Nephron (organoid): ENCODE results near the gene GSN.

Source experiments
- H3K27ac Mint-ChIP-seq, 3 experiments: 2 replicates each; pipeline ENCODE4 v1.8.0; 2020; ENCODE audit warnings: mixed read lengths in 3 of 3, mild to moderate bottlenecking in 2 of 3, moderate library complexity in 1 of 3
- H3K27me3 Mint-ChIP-seq: 2 replicates; pipeline ENCODE4 v1.8.0; 2021; ENCODE audit warnings: low read depth, mild to moderate bottlenecking, moderate library complexity, mixed read lengths
- H3K36me3 Mint-ChIP-seq: 2 replicates; pipeline ENCODE4 v1.8.0; 2020; ENCODE audit warnings: low read depth, mixed read lengths
- H3K4me1 Mint-ChIP-seq: 2 replicates; pipeline ENCODE4 v1.8.0; 2020; ENCODE audit warnings: mixed read lengths
- H3K4me3 Mint-ChIP-seq, 3 experiments: 2 replicates each; pipeline ENCODE4 v1.8.0; 2020; ENCODE audit warnings: mild to moderate bottlenecking in 3 of 3, mixed read lengths in 3 of 3, moderate library complexity in 2 of 3
- H3K9me3 Mint-ChIP-seq: 2 replicates; pipeline ENCODE4 v1.8.0; 2020; ENCODE audit warnings: mixed read lengths
- TF ChIP-seq, protein P1 (sequence below), 3 experiments: fragments of 200-600 bp; sonication (generic); IDR thresholded peaks; one replicate each; pipeline ENCODE4 v1.5.0; 2021; ENCODE audit warnings: antibody characterized with exemption in 3 of 3; ENCODE audit not compliant: unreplicated experiment in 3 of 3

The GSN gene

DNA sequence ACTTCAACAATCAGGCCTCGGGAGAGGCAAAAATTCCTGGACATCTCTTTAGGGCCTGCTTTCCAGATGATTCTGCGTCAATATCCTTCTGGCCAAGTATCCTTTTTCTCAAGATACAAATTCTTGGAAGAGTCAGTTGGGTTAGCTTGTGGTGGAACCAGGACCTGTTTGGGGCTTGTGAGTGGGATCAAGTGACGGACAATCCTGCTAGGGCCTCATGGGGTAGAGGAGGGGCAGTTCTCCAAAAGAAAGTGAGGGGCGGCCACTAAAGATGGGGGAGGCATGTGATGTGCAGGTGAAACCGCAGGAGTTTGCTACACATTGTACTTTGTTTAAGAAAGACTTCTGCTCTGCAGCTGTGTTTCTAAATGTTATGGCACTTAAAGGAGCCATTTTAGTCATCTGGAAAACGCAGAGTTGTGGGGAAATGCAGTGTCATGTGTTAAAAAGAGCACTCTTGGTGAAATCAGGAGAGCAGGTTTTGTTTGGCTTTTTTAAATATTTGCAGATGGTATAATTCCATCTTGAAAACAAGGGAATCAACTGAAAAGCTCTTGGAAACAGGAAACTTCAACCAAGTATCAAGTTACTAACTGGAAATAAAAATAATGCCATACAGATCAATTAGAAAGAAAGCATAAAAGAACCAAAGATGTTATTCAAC, 27.4 kb upstream of the GSN start:
- no peak overlapping the region for H3K4me3 Mint-ChIP-seq
- H3K27ac Mint-ChIP-seq, result peak overlapping the region in 2 of 3 experiments; percentile 15 to 41

DNA sequence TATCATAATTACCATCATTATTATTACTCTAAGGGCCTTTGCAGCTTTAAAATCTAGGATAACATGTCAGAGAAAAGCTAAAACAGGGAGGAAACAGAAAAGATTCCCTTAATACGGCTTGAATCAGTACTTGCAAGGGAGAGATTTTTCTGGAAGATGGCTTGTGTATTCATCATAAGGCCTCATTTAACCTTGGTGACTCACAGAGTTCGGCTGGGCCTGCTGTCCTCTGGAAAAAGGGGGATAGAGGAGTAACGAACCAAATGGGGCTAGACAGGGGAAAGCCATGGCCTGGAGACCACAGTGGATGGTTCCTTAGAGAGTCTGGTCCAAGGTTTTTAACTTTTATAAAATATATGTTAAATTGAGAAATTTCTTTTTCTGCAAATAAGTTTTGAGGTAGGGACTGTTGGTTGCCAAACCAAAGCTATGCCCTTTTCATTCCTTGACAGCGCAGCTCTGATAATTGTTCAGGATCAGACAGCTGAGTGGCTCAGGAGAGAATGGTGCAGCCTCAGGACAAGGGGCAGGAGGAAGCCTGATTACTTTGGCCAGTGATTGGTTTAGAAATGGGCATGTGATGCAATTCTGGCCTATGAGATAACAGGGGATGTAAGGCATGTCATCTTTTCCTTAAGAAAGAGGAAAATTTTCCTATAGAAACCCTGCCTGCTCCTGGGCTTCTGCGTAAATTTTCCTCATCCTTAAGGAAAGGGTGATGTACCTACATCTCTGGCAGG, 25.6 kb upstream of the GSN start:
- H3K4me3 Mint-ChIP-seq, result no peak overlapping the region
- no peaks in the 10 kb centered on the region for H3K36me3 Mint-ChIP-seq
- peaks cover 9% of the 10 kb centered on the region for H3K9me3 Mint-ChIP-seq
- H3K4me1 Mint-ChIP-seq, result peaks cover 26% of the 10 kb centered on the region
- no peaks in the 10 kb centered on the region for H3K27me3 Mint-ChIP-seq
- H3K27ac Mint-ChIP-seq, result no peak overlapping the region
- TF ChIP-seq, protein P1, sequence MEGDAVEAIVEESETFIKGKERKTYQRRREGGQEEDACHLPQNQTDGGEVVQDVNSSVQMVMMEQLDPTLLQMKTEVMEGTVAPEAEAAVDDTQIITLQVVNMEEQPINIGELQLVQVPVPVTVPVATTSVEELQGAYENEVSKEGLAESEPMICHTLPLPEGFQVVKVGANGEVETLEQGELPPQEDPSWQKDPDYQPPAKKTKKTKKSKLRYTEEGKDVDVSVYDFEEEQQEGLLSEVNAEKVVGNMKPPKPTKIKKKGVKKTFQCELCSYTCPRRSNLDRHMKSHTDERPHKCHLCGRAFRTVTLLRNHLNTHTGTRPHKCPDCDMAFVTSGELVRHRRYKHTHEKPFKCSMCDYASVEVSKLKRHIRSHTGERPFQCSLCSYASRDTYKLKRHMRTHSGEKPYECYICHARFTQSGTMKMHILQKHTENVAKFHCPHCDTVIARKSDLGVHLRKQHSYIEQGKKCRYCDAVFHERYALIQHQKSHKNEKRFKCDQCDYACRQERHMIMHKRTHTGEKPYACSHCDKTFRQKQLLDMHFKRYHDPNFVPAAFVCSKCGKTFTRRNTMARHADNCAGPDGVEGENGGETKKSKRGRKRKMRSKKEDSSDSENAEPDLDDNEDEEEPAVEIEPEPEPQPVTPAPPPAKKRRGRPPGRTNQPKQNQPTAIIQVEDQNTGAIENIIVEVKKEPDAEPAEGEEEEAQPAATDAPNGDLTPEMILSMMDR (IDR thresholded peaks at IDR 0.05; ENCODE audit: unreplicated experiment in 3 of 3), result no peak

More for the DNA sequence above, 27.4 kb upstream of the GSN start:
- H3K4me1 Mint-ChIP-seq, result peaks cover 16% of the 10 kb centered on the region
- TF ChIP-seq, protein P1 (IDR thresholded peaks at IDR 0.05; ENCODE audit: unreplicated experiment in 3 of 3), result no peak
- H3K9me3 Mint-ChIP-seq, result peaks cover 9% of the 10 kb centered on the region
- H3K27me3 Mint-ChIP-seq, result no peaks in the 10 kb centered on the region
- H3K36me3 Mint-ChIP-seq, result no peaks in the 10 kb centered on the region

DNA sequence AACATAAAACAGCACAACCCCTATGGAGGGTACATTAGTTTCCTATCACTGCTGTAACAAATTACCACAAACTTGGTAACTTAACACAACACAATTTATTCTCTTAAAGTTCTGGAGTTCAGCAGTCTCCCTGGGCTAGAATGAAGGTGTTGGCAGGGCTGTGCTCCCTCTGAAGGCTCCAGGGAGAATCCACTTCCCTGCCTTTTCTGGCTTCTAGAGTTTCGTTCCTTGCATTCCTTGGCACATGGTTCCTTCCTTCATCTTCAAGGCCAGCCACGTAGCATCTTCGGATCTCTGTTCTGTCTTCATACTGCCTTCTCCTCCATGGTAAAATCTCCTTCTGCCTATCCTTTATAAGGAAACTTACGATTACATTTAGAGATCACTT, 25.0 kb upstream of the GSN start:
- H3K4me3 Mint-ChIP-seq, result no peak overlapping the region
- TF ChIP-seq, protein P1 (IDR thresholded peaks at IDR 0.05; ENCODE audit: unreplicated experiment in 3 of 3), result no peak
- no peaks in the 10 kb centered on the region for H3K36me3 Mint-ChIP-seq
- H3K27me3 Mint-ChIP-seq, result no peaks in the 10 kb centered on the region
- peaks cover 28% of the 10 kb centered on the region for H3K4me1 Mint-ChIP-seq
- peaks cover 9% of the 10 kb centered on the region for H3K9me3 Mint-ChIP-seq
- no peak overlapping the region for H3K27ac Mint-ChIP-seq

DNA sequence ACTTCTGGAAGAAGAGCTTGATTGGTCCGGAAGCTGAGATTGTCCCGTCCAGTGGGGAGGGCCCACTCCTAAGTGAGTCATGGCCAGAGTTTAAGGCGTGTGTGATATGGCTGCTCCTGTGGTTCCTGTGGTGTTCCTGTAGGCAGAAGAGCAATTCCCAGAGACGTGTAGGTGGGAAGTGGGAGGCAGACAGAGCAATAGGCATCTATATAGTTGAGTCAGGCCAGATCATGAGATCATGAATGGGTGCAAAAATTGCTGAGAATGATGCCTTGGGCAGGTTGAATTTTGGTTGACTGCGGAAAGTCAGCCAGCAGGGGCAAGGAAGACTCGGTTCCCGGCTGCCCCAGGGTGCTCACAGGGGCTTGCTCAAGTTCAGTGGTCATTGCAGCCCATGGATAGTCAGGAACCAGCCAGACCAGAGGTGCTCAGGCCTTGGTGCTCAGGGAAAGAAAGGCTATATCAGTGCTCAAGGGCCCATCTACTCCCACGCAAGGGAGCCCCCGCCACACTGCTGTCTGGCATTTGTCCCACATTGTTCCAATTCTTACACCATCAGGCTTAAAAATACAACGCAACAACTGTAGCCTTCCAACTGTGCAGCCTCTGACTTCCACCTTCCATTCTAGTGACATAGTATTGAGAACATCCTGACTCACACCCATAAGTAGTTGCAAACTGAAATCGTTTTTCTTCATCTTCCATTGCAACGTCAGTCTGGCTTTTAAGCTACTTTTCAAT, 21.0 kb upstream of the GSN start:
- Mint-ChIP-seq H3K36me3 (no peaks in the 10 kb centered on the region), H3K4me3 (peak overlapping the region in 1 of 3 experiments; percentile 18), H3K9me3 (peaks cover 9% of the 10 kb centered on the region), H3K27ac (peak overlapping the region in 1 of 3 experiments; percentile 16), H3K27me3 (no peaks in the 10 kb centered on the region), H3K4me1 (peaks cover 18% of the 10 kb centered on the region)
- TF ChIP-seq, protein P1 (IDR thresholded peaks at IDR 0.05; ENCODE audit: unreplicated experiment in 3 of 3), result no peak

DNA sequence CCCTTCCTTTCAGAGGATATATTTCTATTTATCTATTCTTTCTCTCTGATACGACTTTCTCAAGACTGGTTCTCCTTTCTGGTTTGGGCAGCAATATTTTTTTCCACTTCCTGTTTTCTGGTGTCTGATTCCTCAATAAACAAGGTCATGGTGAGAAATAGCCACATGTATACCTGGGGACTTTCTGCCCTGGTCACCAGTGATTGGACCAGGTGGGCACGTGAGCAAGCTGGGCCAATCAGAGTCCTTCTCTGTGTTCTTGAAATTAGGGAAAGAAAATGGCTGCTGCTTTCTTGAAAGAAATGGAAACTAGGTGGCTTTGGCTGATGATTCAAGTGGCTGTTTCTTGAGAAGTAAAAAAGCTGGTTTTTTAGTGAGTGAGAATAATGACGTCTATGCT, 18.4 kb upstream of the GSN start:
- Mint-ChIP-seq H3K27ac (no peak overlapping the region), H3K27me3 (no peaks in the 10 kb centered on the region), H3K4me1 (peaks cover 18% of the 10 kb centered on the region), H3K9me3 (no peaks in the 10 kb centered on the region), H3K36me3 (no peaks in the 10 kb centered on the region), H3K4me3 (no peak overlapping the region)
- TF ChIP-seq, protein P1 (IDR thresholded peaks at IDR 0.05; ENCODE audit: unreplicated experiment in 3 of 3), result no peak
